SU-DHL-6 (cell line): ENCODE results near the gene VDAC1.

Experiments
- EZH2phosphoT487 ChIP-seq: fragments of 200-600 bp; sonication (generic), shearing (Covaris generic); conservative IDR thresholded peaks from 2 replicates; pipeline ENCODE4 v1.6.1; 2018; ENCODE audit warnings: mild to moderate bottlenecking, antibody characterized with exemption, low read length, moderate library complexity, mixed read lengths
- TF ChIP-seq, protein P1 (sequence below): fragments of 200-600 bp; sonication (generic); IDR thresholded peaks from one replicate; pipeline ENCODE4 v1.5.1; 2017; ENCODE audit warnings: antibody characterized with exemption, mild to moderate bottlenecking, low read length, moderate library complexity; ENCODE audit not compliant: insufficient read depth, poor library complexity, severe bottlenecking

DNA sequence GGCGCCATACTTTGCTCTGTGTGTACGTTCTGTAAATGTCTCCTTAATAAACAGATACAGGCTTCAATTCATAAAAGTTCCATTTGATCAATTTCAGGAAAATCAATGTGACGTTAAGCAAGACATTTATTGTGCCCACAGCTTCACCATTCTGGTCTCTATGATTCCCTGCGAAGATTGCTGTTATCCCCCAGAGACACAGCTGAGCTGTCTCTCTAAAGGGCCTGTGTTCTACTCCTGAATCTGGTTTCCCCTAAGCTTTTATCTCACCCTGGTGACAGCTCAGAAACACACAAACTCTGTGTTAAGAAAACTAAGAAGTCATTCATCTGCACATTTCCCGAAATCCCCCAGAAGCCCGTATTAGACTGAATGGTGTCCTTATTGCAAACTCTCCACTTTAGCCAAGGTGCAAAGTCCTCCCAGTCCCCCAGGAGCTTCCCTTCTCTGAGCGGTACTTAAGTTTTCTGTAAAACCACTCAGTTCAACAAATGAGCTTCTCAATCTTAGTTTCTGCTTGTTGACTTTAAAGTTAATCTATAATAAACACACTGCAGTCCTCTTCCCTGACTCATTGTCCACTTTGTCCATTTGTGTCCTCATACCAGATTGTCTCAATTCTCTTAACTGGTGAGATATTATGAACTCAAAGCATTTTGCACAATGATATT is 35.0 kb downstream of the VDAC1 start:
- TF ChIP-seq, protein P1, sequence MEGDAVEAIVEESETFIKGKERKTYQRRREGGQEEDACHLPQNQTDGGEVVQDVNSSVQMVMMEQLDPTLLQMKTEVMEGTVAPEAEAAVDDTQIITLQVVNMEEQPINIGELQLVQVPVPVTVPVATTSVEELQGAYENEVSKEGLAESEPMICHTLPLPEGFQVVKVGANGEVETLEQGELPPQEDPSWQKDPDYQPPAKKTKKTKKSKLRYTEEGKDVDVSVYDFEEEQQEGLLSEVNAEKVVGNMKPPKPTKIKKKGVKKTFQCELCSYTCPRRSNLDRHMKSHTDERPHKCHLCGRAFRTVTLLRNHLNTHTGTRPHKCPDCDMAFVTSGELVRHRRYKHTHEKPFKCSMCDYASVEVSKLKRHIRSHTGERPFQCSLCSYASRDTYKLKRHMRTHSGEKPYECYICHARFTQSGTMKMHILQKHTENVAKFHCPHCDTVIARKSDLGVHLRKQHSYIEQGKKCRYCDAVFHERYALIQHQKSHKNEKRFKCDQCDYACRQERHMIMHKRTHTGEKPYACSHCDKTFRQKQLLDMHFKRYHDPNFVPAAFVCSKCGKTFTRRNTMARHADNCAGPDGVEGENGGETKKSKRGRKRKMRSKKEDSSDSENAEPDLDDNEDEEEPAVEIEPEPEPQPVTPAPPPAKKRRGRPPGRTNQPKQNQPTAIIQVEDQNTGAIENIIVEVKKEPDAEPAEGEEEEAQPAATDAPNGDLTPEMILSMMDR = no peak
- TF ChIP-seq EZH2phosphoT487 = no peak
